HCT116 (cell line): ENCODE measurements around the gene REN. TPM values are rescaled to one million over a fixed set of nuclear protein-coding genes. Genes with fewer than 3 reads are reported as not detected.

ENCODE experiments used
- ATAC-seq: fragments of 200-7000 bp; cut with Tn5 transposase; 2 replicates; pipeline ENCODE4 v1.9.1; 2020; ENCODE audit warnings: mild to moderate bottlenecking, moderate library complexity
- BruUV-seq: library from RNA; stranded (reverse); fragments of 400-500 nt; replicated peaks from 2 replicates; lab custom pipeline; 2021; lab: Mats Ljungman, UMichigan
- CTCF ChIA-PET: fragments of 300-600 bp; sonication (Branson Sonifier 250); formaldehyde crosslinking; loops from one replicate; lab custom pipeline; 2021; ENCODE audit warnings: antibody characterized with exemption; lab: Charles Lee
- POLR2A ChIA-PET: fragments of 300-600, 350-600 bp; sonication (Branson Sonifier 250); formaldehyde crosslinking; loops from one replicate; lab custom pipeline; 2021; ENCODE audit warnings: antibody characterized with exemption; lab: Charles Lee
- RAD21 ChIA-PET, 2 experiments: fragments of 300-600 bp; sonication (Branson Sonifier 250); formaldehyde crosslinking; loops; one replicate each; lab custom pipeline; 2023; ENCODE audit warnings: low total read pairs in 2 of 2; ENCODE audit not compliant: uncharacterized antibody in 2 of 2, unreplicated experiment in 2 of 2, low non-redundant PET in 1 of 2; lab: Charles Lee
- DNase-seq: peaks from one replicate; pipeline ENCODE4 v3.0.0-alpha.2; 2010; ENCODE audit warnings: low read depth, low spot score
- H2AFZ ChIP-seq: fragments of 200-600 bp; shearing (Covaris generic), sonication (generic); 2 replicates; pipeline ENCODE4 v1.6.1; 2017; ENCODE audit warnings: low read depth, mixed run types, mixed read lengths, antibody characterized with exemption, low read length; ENCODE audit not compliant: poor library complexity, severe bottlenecking
- H3K27ac ChIP-seq: 2 replicates; pipeline ENCODE4 v1.5.1; 2012; ENCODE audit warnings: low read depth, low read length
- H3K27me3 ChIP-seq: fragments of 200-600 bp; sonication (generic); 2 replicates; pipeline ENCODE4 v1.6.1; 2016; ENCODE audit warnings: mixed run types, low read length, mixed read lengths; ENCODE audit not compliant: insufficient read depth
- H3K36me3 ChIP-seq, 2 experiments: fragments of 200-500 bp in 1 of 2; fragments of 200-600 bp in 1 of 2; sonication (Bioruptor generic) in 1 of 2; sonication (generic) in 1 of 2; 2 replicates each; pipeline versions ENCODE4 v1.5.1 to v1.6.1; 2014 to 2016; ENCODE audit warnings: low read length in 2 of 2, inconsistent platforms in 1 of 2, mixed read lengths in 1 of 2, mixed run types in 1 of 2; ENCODE audit not compliant: insufficient read depth in 2 of 2, control insufficient read depth in 1 of 2
- H3K4me1 ChIP-seq, 2 experiments: fragments of 200-600 bp in 1 of 2; sonication (generic) in 1 of 2; 2 replicates each; pipeline versions ENCODE4 v1.5.1 to v1.6.1; 2012 to 2017; ENCODE audit warnings: low read length in 2 of 2, inconsistent platforms in 1 of 2, mild to moderate bottlenecking in 1 of 2, mixed read lengths in 1 of 2, mixed run types in 1 of 2, moderate library complexity in 1 of 2; ENCODE audit not compliant: insufficient read depth in 2 of 2, control insufficient read depth in 1 of 2
- H3K4me2 ChIP-seq: fragments of 200-600 bp; sonication (generic); 2 replicates; pipeline ENCODE4 v1.6.1; 2017; ENCODE audit warnings: mixed run types, low read length, mixed read lengths
- H3K4me3 ChIP-seq, 2 experiments: fragments of 200-600 bp in 1 of 2; sonication (generic) in 1 of 2; replicated peaks in 1 of 2; 2 replicates each; pipeline ENCODE4 v1.5.1; 2011 to 2016; ENCODE audit warnings: low read length in 2 of 2, control low read depth in 1 of 2, low read depth in 1 of 2, mild to moderate bottlenecking in 1 of 2, mixed read lengths in 1 of 2, mixed run types in 1 of 2
- H3K79me2 ChIP-seq: fragments of 200-600 bp; sonication (generic); 2 replicates; pipeline ENCODE4 v1.6.1; 2017; ENCODE audit warnings: mild to moderate bottlenecking, mixed run types, low read length, moderate library complexity, mixed read lengths; ENCODE audit not compliant: insufficient read depth
- H3K9ac ChIP-seq: fragments of 200-600 bp; sonication (generic); 2 replicates; pipeline ENCODE4 v1.6.1; 2016; ENCODE audit warnings: low read length, mixed read lengths
- H3K9me2 ChIP-seq: fragments of 200-600 bp; sonication (generic), shearing (Covaris generic); 2 replicates; pipeline ENCODE4 v1.6.1; 2017; ENCODE audit warnings: mixed run types, mild to moderate bottlenecking, moderate library complexity; ENCODE audit not compliant: insufficient read depth
- H3K9me3 ChIP-seq, 2 experiments: fragments of 200-500 bp in 1 of 2; fragments of 200-600 bp in 1 of 2; sonication (Bioruptor generic) in 1 of 2; sonication (generic) in 1 of 2; 2 replicates each; pipeline ENCODE4 v1.6.1; 2014 to 2017; ENCODE audit warnings: low read length in 2 of 2, mixed read lengths in 2 of 2, inconsistent platforms in 1 of 2, low read depth in 1 of 2, mild to moderate bottlenecking in 1 of 2, mixed run types in 1 of 2, moderate library complexity in 1 of 2; ENCODE audit not compliant: control insufficient read depth in 1 of 2, insufficient read depth in 1 of 2
- H4K20me1 ChIP-seq: fragments of 200-600 bp; sonication (generic), shearing (Covaris generic); 2 replicates; pipeline ENCODE4 v1.6.1; 2017; ENCODE audit warnings: mixed run types, mild to moderate bottlenecking, moderate library complexity; ENCODE audit not compliant: insufficient read depth
- CBX3 ChIP-seq: IDR thresholded peaks from 2 replicates; pipeline ENCODE4 v1.6.1; 2012; ENCODE audit warnings: low read depth
- EGR1 ChIP-seq: IDR thresholded peaks from 2 replicates; pipeline ENCODE4 v1.6.1; 2012; ENCODE audit warnings: low read depth
- ELF1 ChIP-seq: IDR thresholded peaks from 2 replicates; pipeline ENCODE4 v1.6.1; 2012; ENCODE audit warnings: low read depth, borderline replicate concordance
- EZH2phosphoT487 ChIP-seq: fragments of 200-600 bp; IDR thresholded peaks from 2 replicates; pipeline ENCODE4 v1.6.1; 2018; ENCODE audit warnings: antibody characterized with exemption, borderline replicate concordance
- MAX ChIP-seq: IDR thresholded peaks from 2 replicates; pipeline ENCODE4 v1.6.1; 2012
- POLR2A ChIP-seq: IDR thresholded peaks from 2 replicates; pipeline ENCODE4 v1.7.0; 2011; ENCODE audit warnings: borderline replicate concordance; ENCODE audit not compliant: insufficient read depth, insufficient read length; ENCODE audit errors: extremely low read depth
- POLR2AphosphoS5 ChIP-seq: IDR thresholded peaks from 2 replicates; pipeline ENCODE4 v1.6.1; 2011; ENCODE audit warnings: mild to moderate bottlenecking, low read depth, low read length, moderate library complexity
- RAD21 ChIP-seq: IDR thresholded peaks from 2 replicates; pipeline ENCODE4 v1.6.1; 2012; ENCODE audit warnings: low read depth, mild to moderate bottlenecking
- SRF ChIP-seq: IDR thresholded peaks from 2 replicates; pipeline ENCODE4 v1.6.1; 2012; ENCODE audit warnings: low read depth
- TCF7L2 ChIP-seq: IDR thresholded peaks from 2 replicates; pipeline ENCODE4 v1.7.0; 2011; ENCODE audit warnings: borderline replicate concordance, inconsistent platforms; ENCODE audit not compliant: insufficient read depth, insufficient read length; ENCODE audit errors: extremely low read depth
- ZBTB33 ChIP-seq: IDR thresholded peaks from 2 replicates; pipeline ENCODE4 v1.6.1; 2011; ENCODE audit warnings: mild to moderate bottlenecking, low read length, moderate library complexity; ENCODE audit not compliant: insufficient replicate concordance; ENCODE audit errors: extremely low read depth
- ZNF274 ChIP-seq: fragments of 200-500 bp; sonication (Bioruptor generic); IDR thresholded peaks from 2 replicates; pipeline ENCODE4 v1.6.1; 2014; ENCODE audit warnings: mild to moderate bottlenecking, low read depth, low read length, inconsistent platforms
- intact Hi-C: fragments of 100-400 bp; cut with micrococcal nuclease; formaldehyde crosslinking; loops from 2 replicates; pipeline ENCODE4 v1.10.0; 2022
- total RNA-seq: library from RNA; stranded (reverse); gene quantifications from one replicate; pipeline ENCODE4 v1.2.1, GENCODE V29; 2021; ENCODE audit not compliant: unreplicated experiment
- TF ChIP-seq, protein P1 (sequence below): IDR thresholded peaks from 2 replicates; pipeline ENCODE4 v1.6.1; 2012; ENCODE audit warnings: low read depth
- TF ChIP-seq, protein P2 (sequence below), 3 experiments: fragments of 200-600 bp in 1 of 3; sonication (generic) in 1 of 3; IDR thresholded peaks in 2 of 3; conservative IDR thresholded peaks in 1 of 3; 2 replicates each; pipeline ENCODE4 v1.5.1; 2012 to 2017; ENCODE audit warnings: low read depth in 2 of 3, low read length in 2 of 3, antibody characterized with exemption in 1 of 3, borderline replicate concordance in 1 of 3, control low read depth in 1 of 3, mild to moderate bottlenecking in 1 of 3, mixed read lengths in 1 of 3, mixed run types in 1 of 3, moderate library complexity in 1 of 3; ENCODE audit not compliant: insufficient read depth in 1 of 3

The REN gene
- total RNA-seq, 1 experiment from 2014 or later: 0.47 TPM

GRCh38 chr1:204157962-204158361, 8.2 kb downstream of the REN start (continued):
- TF ChIP-seq TCF7L2 (no peak), POLR2A (no peak), POLR2AphosphoS5 (no peak), SRF (no peak), ZNF274 (no peak), EZH2phosphoT487 (no peak)

- no TSS peak for BruUV-seq
- Histone ChIP-seq H3K4me1 (peaks cover 8 to 18% of the 10 kb centered on the region in 2 experiments), H3K36me3 (no peaks in the 10 kb centered on the region), H3K4me2 (no peak overlapping the region), H3K4me3 (no peak overlapping the region), H3K9ac (no peak overlapping the region), H4K20me1 (no peaks in the 10 kb centered on the region), H3K9me3 (no peaks in the 10 kb centered on the region), H3K27ac (no peak overlapping the region)
- RAD21 ChIA-PET: interaction anchor here in 1 of 2 experiments (0.6 kb wide), 1 partner anchor 284 kb away, joined by 3 read pairs; no protein-coding TSS in a partner anchor
- TF ChIP-seq TCF7L2 (no peak), RAD21 (no peak), ZBTB33 (no peak), CBX3 (no peak), EGR1 (no peak), ELF1 (no peak), POLR2AphosphoS5 (no peak), MAX (no peak)
- TF ChIP-seq, protein P1, sequence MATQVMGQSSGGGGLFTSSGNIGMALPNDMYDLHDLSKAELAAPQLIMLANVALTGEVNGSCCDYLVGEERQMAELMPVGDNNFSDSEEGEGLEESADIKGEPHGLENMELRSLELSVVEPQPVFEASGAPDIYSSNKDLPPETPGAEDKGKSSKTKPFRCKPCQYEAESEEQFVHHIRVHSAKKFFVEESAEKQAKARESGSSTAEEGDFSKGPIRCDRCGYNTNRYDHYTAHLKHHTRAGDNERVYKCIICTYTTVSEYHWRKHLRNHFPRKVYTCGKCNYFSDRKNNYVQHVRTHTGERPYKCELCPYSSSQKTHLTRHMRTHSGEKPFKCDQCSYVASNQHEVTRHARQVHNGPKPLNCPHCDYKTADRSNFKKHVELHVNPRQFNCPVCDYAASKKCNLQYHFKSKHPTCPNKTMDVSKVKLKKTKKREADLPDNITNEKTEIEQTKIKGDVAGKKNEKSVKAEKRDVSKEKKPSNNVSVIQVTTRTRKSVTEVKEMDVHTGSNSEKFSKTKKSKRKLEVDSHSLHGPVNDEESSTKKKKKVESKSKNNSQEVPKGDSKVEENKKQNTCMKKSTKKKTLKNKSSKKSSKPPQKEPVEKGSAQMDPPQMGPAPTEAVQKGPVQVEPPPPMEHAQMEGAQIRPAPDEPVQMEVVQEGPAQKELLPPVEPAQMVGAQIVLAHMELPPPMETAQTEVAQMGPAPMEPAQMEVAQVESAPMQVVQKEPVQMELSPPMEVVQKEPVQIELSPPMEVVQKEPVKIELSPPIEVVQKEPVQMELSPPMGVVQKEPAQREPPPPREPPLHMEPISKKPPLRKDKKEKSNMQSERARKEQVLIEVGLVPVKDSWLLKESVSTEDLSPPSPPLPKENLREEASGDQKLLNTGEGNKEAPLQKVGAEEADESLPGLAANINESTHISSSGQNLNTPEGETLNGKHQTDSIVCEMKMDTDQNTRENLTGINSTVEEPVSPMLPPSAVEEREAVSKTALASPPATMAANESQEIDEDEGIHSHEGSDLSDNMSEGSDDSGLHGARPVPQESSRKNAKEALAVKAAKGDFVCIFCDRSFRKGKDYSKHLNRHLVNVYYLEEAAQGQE: no peak
- TF ChIP-seq, protein P2, sequence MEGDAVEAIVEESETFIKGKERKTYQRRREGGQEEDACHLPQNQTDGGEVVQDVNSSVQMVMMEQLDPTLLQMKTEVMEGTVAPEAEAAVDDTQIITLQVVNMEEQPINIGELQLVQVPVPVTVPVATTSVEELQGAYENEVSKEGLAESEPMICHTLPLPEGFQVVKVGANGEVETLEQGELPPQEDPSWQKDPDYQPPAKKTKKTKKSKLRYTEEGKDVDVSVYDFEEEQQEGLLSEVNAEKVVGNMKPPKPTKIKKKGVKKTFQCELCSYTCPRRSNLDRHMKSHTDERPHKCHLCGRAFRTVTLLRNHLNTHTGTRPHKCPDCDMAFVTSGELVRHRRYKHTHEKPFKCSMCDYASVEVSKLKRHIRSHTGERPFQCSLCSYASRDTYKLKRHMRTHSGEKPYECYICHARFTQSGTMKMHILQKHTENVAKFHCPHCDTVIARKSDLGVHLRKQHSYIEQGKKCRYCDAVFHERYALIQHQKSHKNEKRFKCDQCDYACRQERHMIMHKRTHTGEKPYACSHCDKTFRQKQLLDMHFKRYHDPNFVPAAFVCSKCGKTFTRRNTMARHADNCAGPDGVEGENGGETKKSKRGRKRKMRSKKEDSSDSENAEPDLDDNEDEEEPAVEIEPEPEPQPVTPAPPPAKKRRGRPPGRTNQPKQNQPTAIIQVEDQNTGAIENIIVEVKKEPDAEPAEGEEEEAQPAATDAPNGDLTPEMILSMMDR (IDR thresholded peaks at IDR 0.05 in 2 of 3, conservative IDR thresholded peaks at IDR 0.05 in 1 of 3; ENCODE audit: borderline replicate concordance in 1 of 3, insufficient read depth in 1 of 3, low read depth in 2 of 3, low read length in 2 of 3): no peak
- TF ChIP-seq, all 23 proteins: peak for 0
- ChIA-PET CTCF (no interaction called here), POLR2A (no interaction called here)
- intact Hi-C loops: no loop called here
- ATAC-seq: no peak
- no peak for DNase-seq
- H3K9me2 ChIP-seq: no peaks in the 10 kb centered on the region
- no peaks in the 10 kb centered on the region for H3K27me3 ChIP-seq
- no peaks in the 10 kb centered on the region for H3K79me2 ChIP-seq
- no peak overlapping the region for H2AFZ ChIP-seq
These were observed 10.3 kb downstream of the REN start for GRCh38 chr1:204155881-204156280.
